BLaER1 (cell line): ENCODE measurements around the gene DRAM1.

Experiments
- H3K27ac ChIP-seq: shearing (Covaris generic); formaldehyde crosslinking; 2 replicates; pipeline ENCODE4 v1.8.1; 2022
- H3K27me3 ChIP-seq: shearing (Covaris generic); formaldehyde crosslinking; 2 replicates; pipeline ENCODE4 v1.8.1; 2022
- H3K36me3 ChIP-seq: shearing (Covaris generic); formaldehyde crosslinking; 2 replicates; pipeline ENCODE4 v1.8.1; 2022
- H3K4me1 ChIP-seq: shearing (Covaris generic); formaldehyde crosslinking; 2 replicates; pipeline ENCODE4 v1.8.1; 2022
- H3K4me2 ChIP-seq: shearing (Covaris generic); formaldehyde crosslinking; 2 replicates; pipeline ENCODE4 v1.8.1; 2022
- H3K4me3 ChIP-seq: shearing (Covaris generic); formaldehyde crosslinking; 2 replicates; pipeline ENCODE4 v1.8.1; 2022
- H3K9ac ChIP-seq: shearing (Covaris generic); formaldehyde crosslinking; 2 replicates; pipeline ENCODE4 v1.8.1; 2022
- H3K9me3 ChIP-seq: shearing (Covaris generic); formaldehyde crosslinking; 2 replicates; pipeline ENCODE4 v1.8.1; 2022
- H4K20me1 ChIP-seq: shearing (Covaris generic); formaldehyde crosslinking; 2 replicates; pipeline ENCODE4 v1.8.1; 2022
- Cebpa-rat ChIP-seq: shearing (Covaris generic); IDR thresholded peaks from 2 replicates; pipeline ENCODE4 v1.8.1; 2022

The DRAM1 gene

DNA sequence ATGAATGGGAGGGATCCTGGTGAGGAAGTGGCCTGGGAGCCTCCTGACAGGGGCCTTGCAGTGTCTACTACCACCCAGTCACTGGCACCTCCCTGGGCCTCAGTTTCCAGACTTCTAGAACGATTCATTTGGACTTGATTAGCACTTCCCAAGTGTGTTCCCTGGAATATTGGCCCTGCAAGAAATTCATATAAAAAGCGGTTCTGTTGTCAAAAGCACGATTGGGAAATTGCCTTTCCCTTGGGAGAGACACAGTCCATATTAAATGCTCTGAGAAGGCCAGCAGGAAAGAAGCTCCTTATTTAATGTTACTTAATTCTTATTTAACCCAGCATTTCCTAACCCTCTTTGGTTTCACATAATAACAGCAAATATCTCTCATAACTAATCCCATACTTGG lies 61.9 kb downstream of the DRAM1 start:
- Histone ChIP-seq H3K4me2 (no peak overlapping the region), H3K9ac (no peak overlapping the region), H3K4me3 (no peak overlapping the region), H3K27ac (no peak overlapping the region), H3K4me1 (peaks cover 7% of the 10 kb centered on the region), H4K20me1 (no peaks in the 10 kb centered on the region), H3K27me3 (no peaks in the 10 kb centered on the region), H3K36me3 (no peaks in the 10 kb centered on the region), H3K9me3 (no peaks in the 10 kb centered on the region)
- no peak for TF ChIP-seq Cebpa-rat

DNA sequence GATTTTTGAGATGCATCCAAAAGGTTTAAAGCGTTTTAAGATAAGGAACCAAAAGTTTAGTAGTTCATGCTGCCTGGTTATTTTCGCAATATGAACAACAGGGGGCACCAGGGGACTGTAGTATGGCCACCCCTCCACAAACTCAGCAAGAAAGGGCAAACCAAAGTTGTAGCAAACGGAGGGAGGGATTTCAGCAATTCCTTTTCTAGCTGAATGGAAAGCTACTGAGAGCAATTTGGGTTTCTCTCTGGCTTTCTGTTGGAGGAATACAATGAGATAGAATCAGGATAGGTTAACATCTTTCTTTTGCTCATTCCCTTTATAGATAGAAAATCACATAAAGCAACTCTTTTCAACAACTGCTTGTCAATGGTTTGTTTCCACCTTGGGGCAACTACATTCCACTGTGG lies 62.5 kb downstream of the DRAM1 start:
- Histone ChIP-seq H3K4me1 (peaks cover 7% of the 10 kb centered on the region), H3K9me3 (no peaks in the 10 kb centered on the region), H3K9ac (no peak overlapping the region), H3K4me2 (no peak overlapping the region), H3K27ac (no peak overlapping the region), H3K36me3 (no peaks in the 10 kb centered on the region), H3K27me3 (no peaks in the 10 kb centered on the region), H3K4me3 (no peak overlapping the region), H4K20me1 (no peaks in the 10 kb centered on the region)
- TF ChIP-seq Cebpa-rat, result no peak

DNA sequence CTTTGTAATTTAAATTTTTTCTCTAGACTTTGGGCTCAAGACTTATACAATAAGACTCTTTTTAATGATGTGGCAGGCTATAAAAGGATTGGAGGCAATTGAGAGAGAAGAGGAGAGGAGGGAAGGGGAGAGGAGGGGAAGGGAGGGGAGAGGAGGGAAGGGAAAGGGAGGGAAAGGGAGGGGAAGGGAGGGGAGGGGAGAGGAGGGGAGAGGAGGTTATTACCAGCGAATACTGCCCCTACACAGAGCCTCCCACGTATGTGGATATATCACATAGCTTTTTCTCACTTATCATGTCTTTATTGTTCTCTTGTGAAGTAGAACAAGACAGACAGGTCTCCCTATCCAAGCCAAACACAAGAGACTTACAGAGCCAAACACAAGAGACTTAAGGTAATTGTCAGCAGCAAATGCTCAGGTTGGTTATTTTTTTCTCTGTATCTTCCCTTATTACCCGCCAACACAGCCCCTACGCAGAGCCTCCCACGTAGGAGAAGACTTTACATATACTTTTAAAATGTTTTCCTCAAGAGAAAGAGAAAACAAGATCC lies 63.1 kb downstream of the DRAM1 start:
- no peak overlapping the region for H3K9ac ChIP-seq
- no peaks in the 10 kb centered on the region for H3K27me3 ChIP-seq

DNA sequence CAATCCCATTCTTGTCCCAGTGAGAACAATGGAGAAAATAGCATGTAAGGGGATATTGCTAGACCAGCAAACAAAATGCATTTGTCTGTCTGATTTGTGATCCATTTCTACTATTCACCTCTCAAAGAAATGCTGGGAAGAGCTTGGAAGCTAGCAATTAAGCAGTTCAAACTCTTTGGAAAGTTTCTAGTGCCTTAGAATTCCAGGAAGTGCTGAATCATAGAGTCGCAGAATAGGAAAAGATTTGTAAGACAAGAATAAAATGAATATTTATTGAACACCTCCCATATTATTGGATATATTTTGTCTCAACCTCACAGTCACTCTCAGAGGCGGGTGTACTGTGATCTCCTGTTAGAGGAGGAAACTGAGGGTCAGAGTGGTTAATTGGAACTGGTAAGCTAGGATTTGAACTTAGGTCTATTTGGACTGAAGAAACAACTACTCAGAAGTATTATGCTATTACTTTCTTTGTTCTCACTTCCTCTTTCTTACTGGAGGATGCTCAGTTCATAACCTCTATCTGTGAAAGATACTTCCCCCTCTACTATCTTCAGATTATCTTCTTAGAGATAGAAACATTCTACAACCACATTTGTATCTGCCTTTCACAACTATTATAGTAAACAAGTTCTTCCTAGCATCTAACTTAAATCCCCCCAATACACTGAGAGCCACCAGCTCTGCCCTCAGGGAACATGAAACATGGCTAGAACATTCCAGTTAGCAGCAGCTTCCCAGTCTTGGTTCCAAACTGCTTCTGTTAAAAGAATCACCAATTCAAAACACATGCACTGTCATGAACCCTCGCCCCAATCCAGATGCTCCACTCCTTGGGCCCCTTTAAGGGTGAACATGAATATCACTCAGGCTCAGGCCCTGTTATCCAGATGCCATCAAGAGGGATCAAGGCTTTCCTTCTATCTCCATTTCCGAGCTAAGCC lies 64.2 kb downstream of the DRAM1 start:
- H3K36me3 ChIP-seq, result no peaks in the 10 kb centered on the region
- peak overlapping the region; percentile 5 for H3K4me2 ChIP-seq
- no peak overlapping the region for H3K27ac ChIP-seq
- no peak overlapping the region for H3K9ac ChIP-seq
- peaks cover 7% of the 10 kb centered on the region for H3K4me1 ChIP-seq
- no peaks in the 10 kb centered on the region for H3K27me3 ChIP-seq
- TF ChIP-seq Cebpa-rat, result no peak
- no peak overlapping the region for H3K4me3 ChIP-seq
- no peaks in the 10 kb centered on the region for H4K20me1 ChIP-seq
- no peaks in the 10 kb centered on the region for H3K9me3 ChIP-seq

More for the DNA sequence above, 63.1 kb downstream of the DRAM1 start:
- Histone ChIP-seq H4K20me1 (no peaks in the 10 kb centered on the region), H3K9me3 (no peaks in the 10 kb centered on the region), H3K4me1 (peaks cover 7% of the 10 kb centered on the region), H3K36me3 (no peaks in the 10 kb centered on the region), H3K4me3 (no peak overlapping the region), H3K4me2 (no peak overlapping the region), H3K27ac (no peak overlapping the region)
- TF ChIP-seq Cebpa-rat, result no peak

DNA sequence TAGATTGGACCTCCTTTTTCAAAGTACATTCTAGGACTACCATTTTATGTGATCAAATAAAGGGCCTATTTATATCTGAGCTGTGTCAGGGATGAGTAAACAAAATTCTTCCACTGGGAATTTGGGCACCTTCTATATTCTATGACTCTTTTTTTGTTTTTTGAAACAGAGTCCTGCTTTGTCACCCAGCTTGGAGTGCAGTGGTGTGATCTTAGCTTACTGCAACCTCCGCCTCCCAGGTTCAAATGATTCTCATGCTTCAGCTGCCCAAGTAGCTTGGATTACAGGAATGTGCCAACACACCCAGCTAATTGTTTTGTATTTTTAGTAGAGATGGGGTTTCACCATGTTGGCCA lies 64.8 kb downstream of the DRAM1 start:
- no peaks in the 10 kb centered on the region for H3K27me3 ChIP-seq
- no peak overlapping the region for H3K27ac ChIP-seq
- H3K4me3 ChIP-seq, result no peak overlapping the region
- H3K9me3 ChIP-seq, result no peaks in the 10 kb centered on the region
- no peaks in the 10 kb centered on the region for H4K20me1 ChIP-seq
- H3K4me1 ChIP-seq, result peaks cover 7% of the 10 kb centered on the region
- TF ChIP-seq Cebpa-rat, result no peak
- no peaks in the 10 kb centered on the region for H3K36me3 ChIP-seq
- H3K4me2 ChIP-seq, result peak overlapping the region; percentile 5
- H3K9ac ChIP-seq, result no peak overlapping the region

DNA sequence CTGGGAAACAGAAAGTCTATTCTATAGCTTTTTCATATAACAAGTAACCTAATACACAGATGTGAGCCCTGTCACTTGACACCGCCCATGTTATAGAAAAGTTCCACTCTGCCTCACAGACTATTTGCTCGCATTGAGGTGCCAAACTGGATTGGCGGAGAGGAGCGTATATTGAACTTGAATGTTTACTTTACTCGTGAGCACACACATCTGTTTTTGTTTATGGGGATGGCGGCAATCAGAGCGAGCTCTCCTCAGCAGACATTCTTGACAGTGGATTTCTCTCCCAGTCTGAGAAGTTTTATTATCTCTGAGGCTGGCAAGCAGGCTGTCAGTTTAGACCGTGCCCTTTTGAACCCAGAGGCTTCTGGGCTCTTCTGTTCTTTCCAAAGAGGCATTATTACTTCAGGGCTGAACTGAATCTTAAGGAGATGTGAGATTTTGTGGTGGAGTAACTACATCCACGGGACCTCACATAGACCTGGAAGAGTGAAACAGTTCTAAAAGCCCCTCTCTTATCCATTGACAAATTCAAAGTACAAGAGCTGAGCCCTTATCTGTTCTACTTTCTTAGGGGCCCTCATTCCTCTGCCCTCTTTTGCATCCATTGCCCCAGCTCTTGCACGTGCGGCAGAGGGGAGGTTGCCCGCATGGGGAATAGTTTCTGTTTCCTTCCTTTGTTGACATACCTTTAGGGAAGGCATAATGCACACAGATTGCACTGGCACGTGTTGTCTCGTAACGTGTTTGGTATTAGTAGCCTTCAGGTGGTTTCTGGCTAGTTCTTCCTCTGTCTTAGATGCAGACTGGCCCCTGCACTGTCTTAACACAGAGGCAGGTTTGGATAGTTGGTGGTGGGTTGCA lies 68.2 kb downstream of the DRAM1 start:
- no peak overlapping the region for H3K4me3 ChIP-seq
- H3K9ac ChIP-seq, result no peak overlapping the region
- peaks cover 7% of the 10 kb centered on the region for H3K4me1 ChIP-seq
- H3K36me3 ChIP-seq, result no peaks in the 10 kb centered on the region
- H3K27me3 ChIP-seq, result no peaks in the 10 kb centered on the region
- no peak overlapping the region for H3K4me2 ChIP-seq
- no peaks in the 10 kb centered on the region for H3K9me3 ChIP-seq
- TF ChIP-seq Cebpa-rat, result no peak
- no peaks in the 10 kb centered on the region for H4K20me1 ChIP-seq
- H3K27ac ChIP-seq, result no peak overlapping the region

DNA sequence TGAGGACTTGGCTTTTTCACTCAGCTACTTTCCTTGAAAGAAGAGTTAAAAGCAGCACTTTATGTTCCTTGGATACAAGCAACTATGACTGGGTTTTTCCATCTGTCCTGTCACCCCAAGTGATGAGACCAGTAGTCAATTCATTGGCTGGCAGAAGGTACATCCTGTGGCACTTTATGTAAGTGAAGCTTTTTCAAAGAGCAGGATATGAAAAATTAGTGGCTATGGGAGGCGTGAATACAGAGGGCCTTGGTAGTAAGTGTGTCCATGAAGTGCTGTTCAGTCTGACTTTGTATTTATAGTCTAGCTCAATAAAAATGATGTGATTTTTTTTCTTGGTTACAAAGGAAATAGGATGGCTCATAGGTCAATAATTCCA lies 68.8 kb downstream of the DRAM1 start:
- Histone ChIP-seq H3K9me3 (no peaks in the 10 kb centered on the region), H3K36me3 (no peaks in the 10 kb centered on the region), H3K4me2 (no peak overlapping the region), H3K9ac (no peak overlapping the region), H3K27ac (no peak overlapping the region), H3K4me3 (no peak overlapping the region), H4K20me1 (no peaks in the 10 kb centered on the region), H3K27me3 (no peaks in the 10 kb centered on the region), H3K4me1 (peaks cover 7% of the 10 kb centered on the region)
- TF ChIP-seq Cebpa-rat, result no peak

DNA sequence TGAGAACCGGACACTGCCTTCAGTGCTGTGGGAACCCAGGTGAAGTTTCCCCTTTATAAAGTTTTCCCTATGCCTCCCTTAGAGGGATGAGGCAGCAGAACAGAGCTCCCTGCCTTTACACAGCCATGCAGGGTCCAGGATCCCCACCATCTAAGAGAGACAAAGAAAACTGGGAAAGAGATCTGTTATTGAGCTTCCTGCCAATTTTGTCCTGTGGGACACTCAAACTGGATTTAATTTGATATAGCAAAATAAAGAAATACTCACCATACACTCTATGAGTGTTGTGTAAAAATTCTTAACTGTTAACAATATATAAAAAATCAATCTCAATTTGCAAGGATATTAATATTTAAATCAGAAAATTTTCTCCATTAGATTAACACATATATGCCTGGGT lies 69.9 kb downstream of the DRAM1 start:
- Histone ChIP-seq H3K27me3 (no peaks in the 10 kb centered on the region), H3K9me3 (no peaks in the 10 kb centered on the region), H3K4me1 (peaks cover under 1% of the 10 kb centered on the region), H3K27ac (no peak overlapping the region), H3K4me2 (no peak overlapping the region), H4K20me1 (no peaks in the 10 kb centered on the region), H3K9ac (no peak overlapping the region), H3K4me3 (no peak overlapping the region), H3K36me3 (no peaks in the 10 kb centered on the region)
- TF ChIP-seq Cebpa-rat, result no peak

DNA sequence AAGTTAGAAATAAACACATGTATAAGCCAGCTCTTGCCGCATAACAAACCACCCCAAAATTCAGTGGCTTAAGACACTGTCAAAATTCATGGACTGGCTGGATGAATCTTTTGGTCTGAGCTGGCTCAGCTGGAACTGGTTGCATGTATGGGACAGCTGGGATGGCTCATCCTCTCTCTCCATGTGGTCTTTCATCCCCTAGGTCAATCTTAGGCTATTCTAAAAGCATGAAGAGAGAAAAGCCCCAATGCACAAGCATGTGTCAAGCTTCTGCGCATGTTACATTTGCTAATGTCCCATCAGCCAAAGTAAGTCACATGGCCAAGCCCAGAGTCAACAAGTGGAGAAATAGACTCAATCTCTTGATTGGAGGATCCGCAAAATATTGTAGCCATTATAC lies 71.0 kb downstream of the DRAM1 start:
- Histone ChIP-seq H3K27me3 (no peaks in the 10 kb centered on the region), H3K9me3 (no peaks in the 10 kb centered on the region), H3K4me2 (no peak overlapping the region), H4K20me1 (no peaks in the 10 kb centered on the region), H3K9ac (no peak overlapping the region), H3K27ac (no peak overlapping the region), H3K4me1 (no peaks in the 10 kb centered on the region), H3K4me3 (no peak overlapping the region), H3K36me3 (no peaks in the 10 kb centered on the region)
- TF ChIP-seq Cebpa-rat, result no peak
